GM18508 (cell line): ENCODE data around the gene MGAT5B.
"Not testable (repeated sequence)": the region's sequence is repeated elsewhere in the genome, so short reads cannot be mapped to it uniquely, and the experiment has no call there.

Experiments
- ATAC-seq: cut with Tn5 transposase; IDR thresholded peaks from one replicate; pipeline ENCODE4 v1.9.1; 2021; ENCODE audit warnings: moderate number of reproducible peaks; ENCODE audit not compliant: insufficient read depth, unreplicated experiment

The MGAT5B gene

GRCh38 chr17:76868176-76868668, at the start of gene MGAT5B:
TSS of gene MGAT5B (plus strand) at chr17:76868404. CDS start at chr17:76869030, 626 bp downstream.
- no peak for ATAC-seq

- ATAC-seq: no peak
These were observed 48.2 kb upstream of the MGAT5B start for GRCh38 chr17:76820039-76820438.

DNA sequence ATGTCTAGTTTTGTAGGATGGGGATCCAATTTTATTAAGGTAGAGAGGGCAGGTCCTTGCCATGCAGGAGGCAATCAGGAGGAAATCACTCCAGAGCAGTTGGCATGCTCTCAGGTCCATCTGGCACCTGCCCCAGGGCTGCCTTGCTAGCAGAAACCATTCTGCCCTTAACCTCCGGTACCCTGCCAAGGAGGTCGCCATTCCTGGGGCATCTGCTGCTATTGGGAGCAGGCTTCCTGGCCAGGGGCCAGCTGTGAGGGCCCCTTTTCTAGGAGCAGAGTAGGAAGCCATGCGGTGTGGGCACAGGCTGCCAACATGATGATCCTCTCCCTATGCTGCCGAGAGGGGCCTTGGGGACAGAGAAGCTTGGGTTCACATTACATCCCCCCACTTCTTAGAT, 47.6 kb upstream of the MGAT5B start:
- ATAC-seq: no peak

DNA sequence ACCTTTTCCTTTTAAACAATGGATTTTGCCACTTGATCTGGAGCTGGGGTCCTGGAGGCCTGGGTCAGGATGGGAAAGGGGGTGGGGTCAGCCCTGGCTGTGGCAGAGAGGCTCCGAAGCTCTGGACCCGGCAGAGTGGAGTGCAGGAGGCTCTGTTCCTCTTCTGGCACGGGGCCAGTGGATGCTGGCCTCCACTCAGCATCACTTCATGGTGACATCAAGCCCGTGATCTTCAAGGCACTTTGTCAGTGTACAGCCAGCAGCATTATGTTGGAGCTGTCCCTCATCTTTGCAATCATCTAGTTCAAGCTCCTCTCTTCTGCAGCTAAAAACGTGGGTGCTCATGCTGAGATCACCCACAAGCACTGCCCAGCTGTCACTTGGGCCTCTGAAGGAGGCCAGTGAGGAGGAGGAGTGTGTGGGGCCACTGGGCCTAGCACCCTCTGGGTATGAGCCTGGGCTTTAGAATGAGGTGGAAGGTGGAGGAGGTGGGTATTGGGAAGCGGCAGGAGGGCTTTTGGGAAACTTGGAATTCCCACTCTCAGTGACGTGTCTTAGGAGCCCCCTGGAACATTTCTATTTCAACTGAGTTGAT, 45.9 kb upstream of the MGAT5B start:
- ATAC-seq: no peak

- ATAC-seq: no peak
These were observed 44.1 kb upstream of the MGAT5B start for GRCh38 chr17:76824093-76824492.

DNA sequence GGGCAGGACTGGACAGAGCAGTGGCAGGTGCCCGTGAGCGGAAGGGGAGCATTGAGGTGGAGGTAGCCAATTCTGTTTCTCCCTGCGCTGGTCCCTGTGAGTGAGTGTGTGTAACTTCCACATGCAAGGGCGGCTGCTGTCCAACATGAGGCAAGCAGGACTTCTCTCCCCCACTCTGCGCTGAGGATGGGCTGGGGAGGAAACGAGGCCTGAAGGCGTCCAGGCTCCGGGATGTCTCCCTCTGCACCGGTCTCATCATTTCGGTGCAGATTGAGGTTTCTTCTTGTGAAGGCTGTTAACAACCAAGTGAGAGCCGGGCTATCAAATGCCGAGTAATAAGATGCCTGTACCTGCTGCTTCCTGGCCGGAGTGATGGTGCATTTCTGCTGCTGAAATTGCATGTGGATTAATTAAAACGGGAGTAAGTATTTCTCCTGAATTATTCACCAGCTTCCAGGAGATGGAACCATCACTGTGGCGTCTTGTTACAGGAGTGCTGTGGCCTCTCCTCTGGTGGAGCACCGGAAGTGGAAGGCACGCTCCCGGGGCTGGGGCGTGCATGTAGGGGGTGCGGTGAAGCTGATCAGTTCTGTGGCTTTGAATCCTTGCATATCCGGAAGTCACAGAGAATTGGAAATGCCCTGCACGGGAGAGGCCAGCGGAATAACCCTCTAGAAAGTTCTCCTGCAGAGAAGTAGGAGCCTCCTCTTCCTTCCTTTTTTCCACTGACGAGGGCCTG, 41.7 kb upstream of the MGAT5B start:
- ATAC-seq: no peak

DNA sequence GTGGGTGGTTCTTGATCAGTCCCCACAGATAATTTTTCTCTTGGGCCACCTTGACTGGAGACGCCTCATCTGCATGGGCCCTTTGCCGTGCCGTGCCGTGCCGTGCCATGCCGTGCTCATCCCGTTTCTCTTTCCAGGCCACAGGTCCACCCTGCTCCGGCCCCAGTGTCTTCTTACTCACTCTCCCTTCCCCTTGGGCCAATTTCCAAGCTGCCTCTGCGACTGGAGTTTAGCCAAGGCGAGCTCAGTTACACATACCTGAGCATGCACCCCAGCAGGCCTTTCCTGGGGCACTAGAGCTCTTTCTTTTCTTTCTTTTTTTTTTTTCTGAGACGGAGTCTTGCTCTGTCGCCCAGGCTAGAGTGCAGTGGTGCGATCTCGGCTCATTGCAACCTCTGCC, 40.5 kb upstream of the MGAT5B start:
- no peak for ATAC-seq

DNA sequence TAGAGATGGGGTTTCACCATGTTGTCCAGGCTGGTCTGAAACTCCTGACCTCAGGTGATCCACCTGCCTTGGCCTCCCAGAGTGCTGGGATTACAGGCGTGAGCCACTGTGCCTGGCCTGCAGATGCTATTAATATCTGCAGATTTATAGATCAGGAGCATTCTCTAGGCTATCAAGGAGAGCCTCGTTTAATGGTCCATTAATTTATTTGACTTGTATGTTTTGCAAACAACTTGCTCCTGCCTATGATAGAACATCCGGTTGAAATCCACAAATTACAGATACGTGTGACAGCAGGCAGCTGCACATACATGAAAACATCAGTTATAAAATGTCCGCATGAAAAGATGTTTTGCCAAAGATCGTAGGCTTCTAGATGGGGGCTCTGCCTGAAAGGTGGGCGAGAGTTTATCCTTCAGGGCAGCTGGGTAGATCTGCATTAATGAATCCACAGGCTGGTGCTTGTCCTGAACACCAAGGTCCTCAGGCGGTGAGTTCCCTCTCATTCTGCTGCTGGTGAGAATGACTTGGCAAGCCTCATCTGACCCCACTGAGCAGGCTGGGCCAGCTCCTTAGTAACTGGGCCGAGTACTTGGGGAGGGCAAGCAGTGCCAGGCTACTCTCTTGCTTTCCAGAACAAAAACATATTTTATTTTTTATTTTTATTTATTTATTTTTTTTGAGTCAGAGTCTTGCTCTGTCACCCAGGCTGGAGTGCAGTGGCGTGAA, 37.1 kb upstream of the MGAT5B start:
- no peak for ATAC-seq

DNA sequence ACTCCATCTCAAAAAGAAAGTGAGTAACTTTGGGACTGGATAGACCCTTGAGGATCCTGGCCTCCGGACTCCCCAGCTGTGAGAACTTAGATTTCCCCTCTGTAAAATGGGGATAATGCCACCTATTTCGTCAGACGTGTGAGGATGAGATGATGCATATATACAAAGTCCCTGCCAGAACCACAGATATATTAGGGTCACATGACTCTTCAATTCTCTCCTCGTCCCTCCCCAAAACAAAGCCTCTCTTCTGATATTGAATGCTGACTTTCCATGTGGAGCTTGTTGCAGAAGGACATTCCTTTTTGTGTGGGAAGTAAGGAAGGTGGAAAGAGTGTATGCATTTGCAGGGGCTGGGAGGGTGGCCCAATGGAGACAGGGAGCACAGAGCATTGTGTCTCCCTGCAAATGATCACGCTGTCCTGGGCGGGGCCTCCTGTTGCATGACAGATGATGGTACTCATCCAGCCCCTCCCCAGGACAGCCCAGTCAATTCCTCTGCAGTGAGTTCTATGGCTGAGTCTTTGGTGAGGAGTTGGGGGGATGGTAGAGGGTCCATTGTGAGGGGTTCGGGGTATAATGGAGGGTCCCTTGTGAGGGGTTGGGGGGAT, 35.1 kb upstream of the MGAT5B start:
- ATAC-seq: no peak

GRCh38 chr17:76833747-76834146, 34.5 kb upstream of the MGAT5B start:
- ATAC-seq: no peak

DNA sequence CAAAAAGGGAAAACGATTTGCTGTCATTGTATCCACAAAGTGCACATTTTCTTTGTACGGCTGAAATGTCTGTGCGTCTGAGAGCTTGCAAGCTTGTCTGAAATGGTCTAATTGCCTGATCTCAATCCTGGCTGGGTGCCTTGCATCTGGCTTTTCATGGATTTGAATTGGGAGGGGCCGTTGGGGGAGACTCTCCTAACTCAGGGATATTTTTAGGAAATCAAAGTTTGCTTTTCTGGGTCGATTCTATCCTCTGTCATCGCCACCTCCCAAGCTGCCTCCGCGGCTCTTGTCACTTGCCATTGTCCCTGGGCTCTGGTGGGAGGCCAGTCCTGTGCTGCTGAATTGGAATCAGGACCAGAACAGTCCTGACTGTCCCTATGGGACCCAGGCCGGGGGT, 33.3 kb upstream of the MGAT5B start:
- no peak for ATAC-seq

DNA sequence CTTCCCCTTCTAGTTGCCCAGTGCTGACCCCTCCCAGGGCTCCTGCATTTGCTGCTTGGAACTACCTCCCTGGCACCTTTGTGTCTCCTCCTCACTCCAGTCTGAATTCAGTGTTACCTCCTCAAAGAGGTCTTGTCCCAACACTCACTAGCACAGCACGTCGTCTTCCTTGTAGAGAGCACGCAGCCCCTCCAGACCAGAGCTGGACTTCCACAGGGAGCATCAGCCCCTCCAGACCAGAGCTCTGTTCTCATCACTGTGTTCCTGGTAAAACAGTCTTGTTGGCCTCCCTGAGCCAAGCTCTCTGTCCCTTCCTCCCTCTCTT, 27.8 kb upstream of the MGAT5B start:
- ATAC-seq: no peak

DNA sequence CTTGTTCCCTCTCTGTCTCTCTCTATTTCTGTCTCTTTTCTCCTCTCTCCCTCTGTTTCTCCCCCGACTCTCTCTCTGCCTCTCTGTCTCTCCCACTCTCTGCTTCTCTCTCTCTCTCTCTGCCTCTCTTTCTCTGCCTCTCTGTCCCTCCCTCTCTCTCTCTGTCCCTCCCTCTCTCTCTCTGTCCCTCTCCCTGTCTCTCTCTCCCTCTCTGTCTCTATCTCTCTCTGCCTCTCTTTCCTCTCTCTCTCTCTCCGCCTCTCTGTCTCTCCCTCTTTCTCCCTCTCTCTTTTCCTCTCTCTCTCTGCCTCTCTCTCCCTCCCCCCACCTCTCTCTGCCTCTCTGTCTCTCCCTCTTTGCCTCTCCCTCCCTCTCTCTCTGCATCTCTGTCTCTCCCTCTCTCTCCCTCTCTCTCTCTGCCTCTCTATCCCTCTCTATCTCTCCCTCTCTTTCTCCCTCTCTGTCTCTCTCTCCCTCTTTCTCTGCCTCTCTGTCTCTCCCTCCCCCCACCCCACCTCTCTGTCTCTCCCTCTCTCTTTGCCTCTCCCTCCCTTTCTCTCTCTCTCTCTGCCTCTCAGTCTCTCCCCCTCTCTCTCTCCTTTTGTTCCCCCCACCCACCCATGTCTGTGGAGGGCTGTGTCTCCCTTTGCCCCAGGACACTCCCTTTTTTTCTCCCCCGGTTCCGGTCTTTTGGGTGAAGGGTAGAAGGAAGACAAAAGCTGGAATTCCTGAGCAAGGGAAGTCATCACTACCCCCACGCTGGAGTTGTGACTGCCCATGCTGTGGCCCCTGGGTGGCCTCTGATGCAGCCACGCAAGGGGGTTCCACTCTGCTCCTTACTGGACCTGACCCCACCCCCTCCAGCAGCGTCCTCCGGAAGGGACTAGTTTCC, 27.1 kb upstream of the MGAT5B start:
- ATAC-seq: no peak

DNA sequence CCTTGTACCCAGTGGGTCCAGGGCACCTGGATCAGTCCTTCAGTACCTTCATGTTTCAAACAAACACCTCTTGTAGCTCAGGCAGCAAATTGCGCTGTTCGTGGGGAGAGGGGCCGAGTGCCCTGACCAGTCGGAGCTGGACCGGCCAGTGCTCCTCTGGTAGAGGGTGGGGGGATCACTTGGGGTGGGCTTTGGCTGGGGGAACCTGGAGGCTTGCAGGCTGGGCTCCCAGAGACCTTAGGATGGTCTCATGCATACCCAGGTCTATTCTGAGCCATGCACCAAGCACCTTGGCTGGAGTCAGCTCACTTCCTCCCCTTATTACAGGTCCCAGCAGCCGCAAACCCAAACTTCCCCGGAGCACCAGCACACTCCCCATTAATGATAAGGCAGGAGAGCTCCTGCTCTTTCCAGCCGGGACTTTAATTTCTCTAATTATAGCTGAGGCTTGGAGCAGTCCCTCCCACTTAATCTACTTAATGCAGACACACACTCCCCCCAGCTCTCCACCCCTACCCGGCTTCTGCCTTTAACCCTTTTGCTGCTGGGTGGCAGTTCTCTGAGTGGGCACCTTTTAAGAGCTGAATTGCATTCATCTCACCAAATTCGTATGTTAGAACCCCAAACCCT, 26.3 kb upstream of the MGAT5B start:
- ATAC-seq: no peak

GRCh38 chr17:76843068-76843467, 25.1 kb upstream of the MGAT5B start:
- ATAC-seq: not testable (repeated sequence)

- ATAC-seq: no peak
These were observed 24.3 kb upstream of the MGAT5B start for GRCh38 chr17:76843703-76844484.

DNA sequence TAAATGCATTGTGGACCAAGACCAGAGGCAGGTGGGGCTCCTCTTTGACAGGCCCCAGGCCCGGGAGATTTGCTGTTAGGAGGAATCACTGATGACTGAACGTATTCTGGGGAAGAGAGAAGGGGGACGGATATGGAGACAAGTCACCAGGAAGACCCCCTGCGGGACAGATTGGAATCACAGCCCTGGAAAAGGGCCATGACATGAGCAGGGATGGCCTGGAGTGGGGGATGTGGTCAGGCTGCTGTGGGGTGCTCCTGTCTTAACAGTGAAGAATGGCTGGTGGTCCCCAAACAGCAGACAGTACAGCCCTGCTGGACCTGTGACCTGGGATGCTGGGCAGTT, 23.7 kb upstream of the MGAT5B start:
- no peak for ATAC-seq

DNA sequence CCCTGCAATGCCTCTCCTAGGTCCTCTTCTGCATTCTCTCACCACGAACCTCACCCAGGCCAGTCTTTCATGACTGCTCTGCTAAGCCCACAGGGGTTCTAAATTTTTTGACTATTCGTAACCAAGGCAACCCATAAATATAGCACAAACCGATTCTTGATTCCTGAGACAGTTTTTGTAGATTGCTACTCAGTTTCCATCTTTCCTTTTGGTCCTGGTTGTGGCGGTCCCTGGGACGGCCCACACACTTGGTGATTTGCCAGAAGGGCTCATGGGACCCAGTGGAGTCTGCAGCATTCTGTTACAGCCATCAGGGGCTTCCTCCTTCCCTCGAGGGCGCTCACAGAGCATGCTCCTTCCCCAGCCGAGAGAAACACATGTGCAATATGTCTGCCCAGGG, 23.4 kb upstream of the MGAT5B start:
- ATAC-seq: no peak

GRCh38 chr17:76845541-76846017, 22.6 kb upstream of the MGAT5B start:
- no peak for ATAC-seq
